ENCODE results near the gene SMC6.

The SMC6 gene

DNA sequence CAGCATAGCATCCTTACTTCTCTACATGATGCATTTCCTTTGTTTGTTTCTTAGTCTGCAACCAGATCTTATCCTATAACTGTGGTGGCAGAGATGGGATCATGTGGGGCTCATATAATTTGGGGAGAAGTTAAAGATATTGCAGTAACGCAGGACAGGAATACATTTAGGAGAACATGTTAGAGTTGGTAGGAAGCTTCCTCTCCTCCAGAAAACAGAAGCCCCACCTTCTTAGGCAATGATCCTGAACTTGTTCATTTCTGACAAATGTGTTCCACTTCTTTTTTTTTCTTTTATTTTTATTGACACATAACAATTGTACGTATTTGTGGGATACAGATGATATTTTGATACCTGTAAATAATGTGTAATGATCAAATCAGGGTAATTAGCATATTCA, 113.2 kb downstream of the SMC6 start:
- TF ChIP-seq POLR2AphosphoS5 (IDR thresholded peaks at IDR 0.05; ENCODE audit: low read depth, low read length) (no peak), SIN3A (IDR thresholded peaks at IDR 0.05; ENCODE audit: borderline replicate concordance, insufficient read depth, low read length) (no peak), TAF1 (IDR thresholded peaks at IDR 0.05; ENCODE audit: borderline replicate concordance, insufficient read depth, low read length) (no peak)

DNA sequence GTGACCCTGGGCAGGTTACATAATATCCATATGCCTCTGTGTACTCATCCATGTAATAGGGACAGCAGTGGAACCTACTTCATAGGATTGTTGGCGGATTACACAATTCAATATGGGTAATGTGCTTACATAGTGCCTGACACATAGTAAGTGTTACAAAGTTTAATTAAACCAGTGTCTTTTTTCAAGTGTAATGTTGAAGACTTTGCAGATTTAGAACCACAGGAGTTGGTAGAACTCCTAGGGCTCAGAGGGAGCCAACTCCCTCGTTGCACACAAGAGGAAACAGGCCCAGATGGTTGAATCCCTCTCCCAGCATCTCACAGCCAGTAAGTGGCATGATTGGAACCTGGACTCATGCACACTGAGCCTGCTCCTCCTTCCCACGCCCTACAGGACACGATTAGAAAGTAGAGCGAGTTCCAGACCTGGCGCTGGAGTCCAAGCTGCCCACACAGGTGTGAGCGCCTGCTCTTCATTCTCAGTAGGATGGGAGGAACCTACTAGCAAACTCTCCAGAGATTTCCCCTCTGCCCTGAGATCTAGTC, 115.3 kb downstream of the SMC6 start:
- TF ChIP-seq TAF1 (IDR thresholded peaks at IDR 0.05; ENCODE audit: borderline replicate concordance, insufficient read depth, low read length): no peak
- no peak for TF ChIP-seq POLR2AphosphoS5 (IDR thresholded peaks at IDR 0.05; ENCODE audit: low read depth, low read length)
- no peak for TF ChIP-seq SIN3A (IDR thresholded peaks at IDR 0.05; ENCODE audit: borderline replicate concordance, insufficient read depth, low read length)
- TF ChIP-seq, protein P1, sequence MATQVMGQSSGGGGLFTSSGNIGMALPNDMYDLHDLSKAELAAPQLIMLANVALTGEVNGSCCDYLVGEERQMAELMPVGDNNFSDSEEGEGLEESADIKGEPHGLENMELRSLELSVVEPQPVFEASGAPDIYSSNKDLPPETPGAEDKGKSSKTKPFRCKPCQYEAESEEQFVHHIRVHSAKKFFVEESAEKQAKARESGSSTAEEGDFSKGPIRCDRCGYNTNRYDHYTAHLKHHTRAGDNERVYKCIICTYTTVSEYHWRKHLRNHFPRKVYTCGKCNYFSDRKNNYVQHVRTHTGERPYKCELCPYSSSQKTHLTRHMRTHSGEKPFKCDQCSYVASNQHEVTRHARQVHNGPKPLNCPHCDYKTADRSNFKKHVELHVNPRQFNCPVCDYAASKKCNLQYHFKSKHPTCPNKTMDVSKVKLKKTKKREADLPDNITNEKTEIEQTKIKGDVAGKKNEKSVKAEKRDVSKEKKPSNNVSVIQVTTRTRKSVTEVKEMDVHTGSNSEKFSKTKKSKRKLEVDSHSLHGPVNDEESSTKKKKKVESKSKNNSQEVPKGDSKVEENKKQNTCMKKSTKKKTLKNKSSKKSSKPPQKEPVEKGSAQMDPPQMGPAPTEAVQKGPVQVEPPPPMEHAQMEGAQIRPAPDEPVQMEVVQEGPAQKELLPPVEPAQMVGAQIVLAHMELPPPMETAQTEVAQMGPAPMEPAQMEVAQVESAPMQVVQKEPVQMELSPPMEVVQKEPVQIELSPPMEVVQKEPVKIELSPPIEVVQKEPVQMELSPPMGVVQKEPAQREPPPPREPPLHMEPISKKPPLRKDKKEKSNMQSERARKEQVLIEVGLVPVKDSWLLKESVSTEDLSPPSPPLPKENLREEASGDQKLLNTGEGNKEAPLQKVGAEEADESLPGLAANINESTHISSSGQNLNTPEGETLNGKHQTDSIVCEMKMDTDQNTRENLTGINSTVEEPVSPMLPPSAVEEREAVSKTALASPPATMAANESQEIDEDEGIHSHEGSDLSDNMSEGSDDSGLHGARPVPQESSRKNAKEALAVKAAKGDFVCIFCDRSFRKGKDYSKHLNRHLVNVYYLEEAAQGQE (IDR thresholded peaks at IDR 0.05; ENCODE audit: insufficient read depth in 1 of 2, low read depth in 2 of 2, low read length in 2 of 2): no peak
- no peak for TF ChIP-seq FOXP2 (optimal IDR thresholded peaks at IDR 0.05; ENCODE audit: borderline replicate concordance, extremely low read depth, extremely low read length, insufficient read depth)

- no peak for TF ChIP-seq FOXP2 (optimal IDR thresholded peaks at IDR 0.05; ENCODE audit: borderline replicate concordance, extremely low read depth, extremely low read length, insufficient read depth)
- no peak for TF ChIP-seq POLR2AphosphoS5 (IDR thresholded peaks at IDR 0.05; ENCODE audit: low read depth, low read length)
- TF ChIP-seq, protein P1 (IDR thresholded peaks at IDR 0.05; ENCODE audit: insufficient read depth in 1 of 2, low read depth in 2 of 2, low read length in 2 of 2): no peak
- TF ChIP-seq SIN3A (IDR thresholded peaks at IDR 0.05; ENCODE audit: borderline replicate concordance, insufficient read depth, low read length): no peak
- no peak for TF ChIP-seq TAF1 (IDR thresholded peaks at IDR 0.05; ENCODE audit: borderline replicate concordance, insufficient read depth, low read length)
Measured at GRCh38 chr2:17637131-17637906, 116.3 kb downstream of the SMC6 start.

GRCh38 chr2:17636257-17636656, 117.4 kb downstream of the SMC6 start:
- TF ChIP-seq FOXP2 (optimal IDR thresholded peaks at IDR 0.05; ENCODE audit: borderline replicate concordance, extremely low read depth, extremely low read length, insufficient read depth) (no peak), POLR2AphosphoS5 (IDR thresholded peaks at IDR 0.05; ENCODE audit: low read depth, low read length) (no peak), SIN3A (IDR thresholded peaks at IDR 0.05; ENCODE audit: borderline replicate concordance, insufficient read depth, low read length) (no peak), TAF1 (IDR thresholded peaks at IDR 0.05; ENCODE audit: borderline replicate concordance, insufficient read depth, low read length) (no peak)
- TF ChIP-seq, protein P1 (IDR thresholded peaks at IDR 0.05; ENCODE audit: insufficient read depth in 1 of 2, low read depth in 2 of 2, low read length in 2 of 2): no peak

- TF ChIP-seq SIN3A (IDR thresholded peaks at IDR 0.05; ENCODE audit: borderline replicate concordance, insufficient read depth, low read length) (no peak), FOXP2 (optimal IDR thresholded peaks at IDR 0.05; ENCODE audit: borderline replicate concordance, extremely low read depth, extremely low read length, insufficient read depth) (no peak), TAF1 (IDR thresholded peaks at IDR 0.05; ENCODE audit: borderline replicate concordance, insufficient read depth, low read length) (no peak), POLR2AphosphoS5 (IDR thresholded peaks at IDR 0.05; ENCODE audit: low read depth, low read length) (no peak)
- TF ChIP-seq, protein P1 (IDR thresholded peaks at IDR 0.05; ENCODE audit: insufficient read depth in 1 of 2, low read depth in 2 of 2, low read length in 2 of 2): no peak
Measured at GRCh38 chr2:17634997-17635396, 118.6 kb downstream of the SMC6 start.
